ENCODE results near the gene GNAL.

GRCh38 chr18:11932393-11932792, 243.3 kb downstream of the GNAL start:
- no peak for TF ChIP-seq CTCF (IDR thresholded peaks at IDR 0.05; ENCODE audit: insufficient read depth, low read depth, low read length)
- no peak for TF ChIP-seq EZH2 (IDR thresholded peaks at IDR 0.05; ENCODE audit: insufficient read depth, low read length)
